HEK293 (cell line): Measurements from ENCODE around the gene NCLN.
A peak's percentile ranks its signal among the peaks of the same experiment; 100 is the strongest.

Experiments used
- CTCF ChIA-PET: fragments of 350-600 bp; formaldehyde crosslinking; extraction: SDS; loops from one replicate; lab custom pipeline; 2021; ENCODE audit warnings: antibody characterized with exemption; lab: Yijun Ruan, JAX
- POLR2A ChIA-PET: fragments of 300-600 bp; formaldehyde crosslinking; extraction: SDS; loops from one replicate; lab custom pipeline; 2020; ENCODE audit warnings: antibody characterized with exemption, inconsistent platforms; lab: Yijun Ruan, JAX
- H3K27ac ChIP-seq: fragments of 200-500 bp; sonication (Bioruptor generic); 2 replicates; pipeline ENCODE4 v1.5.1; 2014; ENCODE audit warnings: low read depth, low read length, control low read depth, inconsistent platforms; ENCODE audit errors: extremely low read depth
- H3K36me3 ChIP-seq, 2 experiments: fragments of 200-500 bp in 1 of 2; sonication (Bioruptor generic) in 1 of 2; 1 replicate in 1 of 2; 2 replicates in 1 of 2; pipeline ENCODE4 v1.5.1; 2014 to 2017; ENCODE audit warnings: inconsistent platforms in 2 of 2, low read length in 2 of 2; ENCODE audit not compliant: control insufficient read depth in 2 of 2, insufficient read depth in 1 of 2
- H3K4me1 ChIP-seq: fragments of 200-500 bp; sonication (Bioruptor generic); 2 replicates; pipeline ENCODE4 v1.5.1; 2014; ENCODE audit warnings: mild to moderate bottlenecking, low read length, inconsistent platforms; ENCODE audit not compliant: control insufficient read depth, insufficient read depth
- H3K4me3 ChIP-seq: 2 replicates; pipeline ENCODE4 v1.5.1; 2011; ENCODE audit warnings: low read depth, mild to moderate bottlenecking, control low read depth, low read length, moderate library complexity
- H3K9me3 ChIP-seq: fragments of 200-500 bp; sonication (Bioruptor generic); 2 replicates; pipeline ENCODE4 v1.5.1; 2014; ENCODE audit warnings: low read depth, low read length, inconsistent platforms; ENCODE audit not compliant: control insufficient read depth, insufficient read depth
- BCL11B ChIP-seq: fragments of 450-650 bp; formaldehyde crosslinking; IDR thresholded peaks from 2 replicates; pipeline ENCODE4 v1.5.1; 2016; ENCODE audit warnings: low read depth, missing biosample characterization, missing genetic modification characterization
- EGR2 ChIP-seq: fragments of 450-650 bp; formaldehyde crosslinking; IDR thresholded peaks from 2 replicates; pipeline ENCODE4 v1.5.1; 2016; ENCODE audit warnings: low read depth, missing biosample characterization, missing genetic modification characterization
- FEZF1 ChIP-seq: fragments of 450-650 bp; formaldehyde crosslinking; IDR thresholded peaks from 2 replicates; pipeline ENCODE4 v1.5.1; 2016; ENCODE audit warnings: missing biosample characterization, missing genetic modification characterization
- GLI2 ChIP-seq: fragments of 450-650 bp; formaldehyde crosslinking; IDR thresholded peaks from 2 replicates; pipeline ENCODE4; 2017; ENCODE audit warnings: missing biosample characterization, missing genetic modification characterization, low read depth, borderline replicate concordance
- PRDM1 ChIP-seq: fragments of 450-650 bp; formaldehyde crosslinking; IDR thresholded peaks from 2 replicates; pipeline ENCODE4; 2016; ENCODE audit warnings: missing biosample characterization, missing genetic modification characterization
- TRIM28 ChIP-seq: IDR thresholded peaks from 2 replicates; pipeline ENCODE4 v1.6.1; 2011; ENCODE audit warnings: low read length, control low read depth, borderline replicate concordance
- ZBTB17 ChIP-seq: fragments of 450-650 bp; formaldehyde crosslinking; IDR thresholded peaks from 2 replicates; pipeline ENCODE4 v1.5.1; 2016; ENCODE audit warnings: missing biosample characterization, missing genetic modification characterization
- ZFHX2 ChIP-seq: fragments of 450-650 bp; formaldehyde crosslinking; conservative IDR thresholded peaks from 2 replicates; pipeline ENCODE4 v1.5.1; 2016; ENCODE audit warnings: missing biosample characterization, missing genetic modification characterization
- ZNF133 ChIP-seq: fragments of 450-650 bp; formaldehyde crosslinking; IDR thresholded peaks from 2 replicates; pipeline ENCODE4 v1.5.1; 2016; ENCODE audit warnings: missing biosample characterization, missing genetic modification characterization
- ZNF221 ChIP-seq: fragments of 450-650 bp; formaldehyde crosslinking; IDR thresholded peaks from 2 replicates; pipeline ENCODE4 v1.5.1; 2017; ENCODE audit warnings: missing biosample characterization, missing genetic modification characterization, borderline replicate concordance
- ZNF223 ChIP-seq: fragments of 450-650 bp; formaldehyde crosslinking; IDR thresholded peaks from 2 replicates; pipeline ENCODE4 v1.5.1; 2016; ENCODE audit warnings: missing biosample characterization, missing genetic modification characterization
- ZNF239 ChIP-seq: fragments of 450-650 bp; formaldehyde crosslinking; IDR thresholded peaks from 2 replicates; pipeline ENCODE4 v1.5.1; 2016; ENCODE audit warnings: missing biosample characterization, missing genetic modification characterization
- ZNF341 ChIP-seq: fragments of 450-650 bp; formaldehyde crosslinking; IDR thresholded peaks from 2 replicates; pipeline ENCODE4; 2016; ENCODE audit warnings: low read depth, missing biosample characterization, missing genetic modification characterization
- ZNF366 ChIP-seq: fragments of 450-650 bp; formaldehyde crosslinking; conservative IDR thresholded peaks from 2 replicates; pipeline ENCODE4 v1.5.1; 2016; ENCODE audit warnings: missing biosample characterization, missing genetic modification characterization
- ZNF510 ChIP-seq: fragments of 450-650 bp; formaldehyde crosslinking; IDR thresholded peaks from 2 replicates; pipeline ENCODE4 v1.5.1; 2018; ENCODE audit warnings: mild to moderate bottlenecking, missing genetic modification characterization, missing biosample characterization; ENCODE audit not compliant: insufficient replicate concordance
- ZNF600 ChIP-seq: fragments of 450-650 bp; formaldehyde crosslinking; IDR thresholded peaks from 2 replicates; pipeline ENCODE4 v1.5.1; 2016; ENCODE audit warnings: missing biosample characterization, missing genetic modification characterization
- ZNF623 ChIP-seq: fragments of 450-650 bp; formaldehyde crosslinking; IDR thresholded peaks from 2 replicates; pipeline ENCODE4 v1.5.1; 2016; ENCODE audit warnings: missing biosample characterization, missing genetic modification characterization
- ZSCAN16 ChIP-seq: fragments of 450-650 bp; formaldehyde crosslinking; IDR thresholded peaks from 2 replicates; pipeline ENCODE4 v1.5.1; 2016; ENCODE audit warnings: missing biosample characterization, missing genetic modification characterization
- ZXDB ChIP-seq: fragments of 450-650 bp; formaldehyde crosslinking; IDR thresholded peaks from 2 replicates; pipeline ENCODE4 v1.5.1; 2016; ENCODE audit warnings: missing biosample characterization, missing genetic modification characterization
- TF ChIP-seq, protein P1 (sequence below): fragments of 450-650 bp; formaldehyde crosslinking; IDR thresholded peaks from 2 replicates; pipeline ENCODE4 v1.5.1; 2016; ENCODE audit warnings: missing biosample characterization, missing genetic modification characterization
- TF ChIP-seq, protein P2 (sequence below): fragments of 450-650 bp; IDR thresholded peaks from 2 replicates; pipeline ENCODE4 v1.5.1; 2018; ENCODE audit warnings: missing biosample characterization, mild to moderate bottlenecking, missing genetic modification characterization
- TF ChIP-seq, protein P3 (sequence below): fragments of 450-650 bp; formaldehyde crosslinking; IDR thresholded peaks from 2 replicates; pipeline ENCODE4 v1.5.1; 2016; ENCODE audit warnings: missing biosample characterization, missing genetic modification characterization

The NCLN gene

DNA sequence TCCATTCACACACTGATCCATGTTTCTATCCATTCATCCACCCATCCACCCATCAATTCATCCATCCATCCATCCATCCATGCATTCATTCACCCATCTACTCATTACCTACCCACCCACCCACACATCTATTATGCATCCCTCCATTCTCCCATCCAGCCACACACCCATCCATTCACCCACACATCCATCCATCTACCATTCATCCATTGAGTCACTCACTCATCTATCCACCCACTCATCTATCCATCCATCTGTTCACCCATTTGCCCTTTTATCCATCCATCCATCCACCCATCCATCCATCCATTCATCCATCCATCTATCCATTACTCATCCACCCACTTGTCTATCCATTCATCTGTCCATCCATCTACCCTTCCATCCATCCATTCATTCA lies 68.8 kb downstream of the NCLN start:
- Histone ChIP-seq H3K36me3 (no peaks in the 10 kb centered on the region), H3K4me3 (no peak overlapping the region), H3K4me1 (no peaks in the 10 kb centered on the region), H3K27ac (no peak overlapping the region), H3K9me3 (no peaks in the 10 kb centered on the region)
- TF ChIP-seq, protein P1, sequence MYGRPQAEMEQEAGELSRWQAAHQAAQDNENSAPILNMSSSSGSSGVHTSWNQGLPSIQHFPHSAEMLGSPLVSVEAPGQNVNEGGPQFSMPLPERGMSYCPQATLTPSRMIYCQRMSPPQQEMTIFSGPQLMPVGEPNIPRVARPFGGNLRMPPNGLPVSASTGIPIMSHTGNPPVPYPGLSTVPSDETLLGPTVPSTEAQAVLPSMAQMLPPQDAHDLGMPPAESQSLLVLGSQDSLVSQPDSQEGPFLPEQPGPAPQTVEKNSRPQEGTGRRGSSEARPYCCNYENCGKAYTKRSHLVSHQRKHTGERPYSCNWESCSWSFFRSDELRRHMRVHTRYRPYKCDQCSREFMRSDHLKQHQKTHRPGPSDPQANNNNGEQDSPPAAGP: no peak
- TF ChIP-seq, protein P2, sequence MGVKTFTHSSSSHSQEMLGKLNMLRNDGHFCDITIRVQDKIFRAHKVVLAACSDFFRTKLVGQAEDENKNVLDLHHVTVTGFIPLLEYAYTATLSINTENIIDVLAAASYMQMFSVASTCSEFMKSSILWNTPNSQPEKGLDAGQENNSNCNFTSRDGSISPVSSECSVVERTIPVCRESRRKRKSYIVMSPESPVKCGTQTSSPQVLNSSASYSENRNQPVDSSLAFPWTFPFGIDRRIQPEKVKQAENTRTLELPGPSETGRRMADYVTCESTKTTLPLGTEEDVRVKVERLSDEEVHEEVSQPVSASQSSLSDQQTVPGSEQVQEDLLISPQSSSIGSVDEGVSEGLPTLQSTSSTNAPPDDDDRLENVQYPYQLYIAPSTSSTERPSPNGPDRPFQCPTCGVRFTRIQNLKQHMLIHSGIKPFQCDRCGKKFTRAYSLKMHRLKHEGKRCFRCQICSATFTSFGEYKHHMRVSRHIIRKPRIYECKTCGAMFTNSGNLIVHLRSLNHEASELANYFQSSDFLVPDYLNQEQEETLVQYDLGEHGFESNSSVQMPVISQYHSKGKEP: no peak
- TF ChIP-seq ZNF133 (no peak), ZNF341 (tag by site-specific recombination) (no peak), PRDM1 (tag by site-specific recombination) (no peak), EGR2 (tag by site-specific recombination) (peak; percentile 91), FEZF1 (no peak), TRIM28 (no peak), ZNF366 (tag by site-specific recombination) (peak; percentile 98), ZBTB17 (tag by site-specific recombination) (peak; percentile 83), ZNF223 (tag by site-specific recombination) (no peak), GLI2 (tag by site-specific recombination) (no peak), ZFHX2 (tag by site-specific recombination) (peak; percentile 70; the same call in 1 of the 2 replicates), ZNF239 (tag by site-specific recombination) (no peak), ZNF221 (no peak), ZNF510 (no peak)
- CTCF ChIA-PET: interaction anchor here (2.5 kb wide), 1 partner anchor 21 kb away, joined by 19 read pairs; no protein-coding TSS in a partner anchor
- POLR2A ChIA-PET: no interaction called here

DNA sequence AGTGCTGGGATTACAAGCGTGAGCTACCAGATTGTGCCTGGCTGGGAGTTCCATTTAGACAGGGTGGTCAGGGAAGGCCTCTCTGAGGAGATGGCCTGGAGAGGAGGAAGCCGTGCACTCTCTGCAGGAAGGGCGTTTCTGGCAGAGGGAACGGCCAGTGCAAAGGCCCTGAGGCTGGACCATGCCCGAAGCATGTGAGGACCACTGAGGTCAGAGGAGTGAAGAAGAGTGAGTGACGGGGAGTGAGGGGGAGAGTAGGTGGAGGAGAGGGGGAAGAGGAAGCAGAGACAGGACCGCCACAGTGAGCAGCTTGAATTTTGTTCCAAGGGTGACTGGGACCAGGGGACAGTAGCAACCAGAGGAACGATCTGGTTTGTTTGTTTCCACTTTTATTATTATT lies 71.3 kb downstream of the NCLN start:
- Histone ChIP-seq H3K4me3 (no peak overlapping the region), H3K9me3 (no peaks in the 10 kb centered on the region), H3K27ac (no peak overlapping the region), H3K4me1 (no peaks in the 10 kb centered on the region), H3K36me3 (no peaks in the 10 kb centered on the region)
- peak; percentile 93 for TF ChIP-seq ZNF623 (tag by site-specific recombination)
- TF ChIP-seq ZNF600 (tag by site-specific recombination): no peak
- TF ChIP-seq ZXDB (tag by site-specific recombination): no peak
- no peak for TF ChIP-seq BCL11B (tag by site-specific recombination)
- TF ChIP-seq, protein P3, sequence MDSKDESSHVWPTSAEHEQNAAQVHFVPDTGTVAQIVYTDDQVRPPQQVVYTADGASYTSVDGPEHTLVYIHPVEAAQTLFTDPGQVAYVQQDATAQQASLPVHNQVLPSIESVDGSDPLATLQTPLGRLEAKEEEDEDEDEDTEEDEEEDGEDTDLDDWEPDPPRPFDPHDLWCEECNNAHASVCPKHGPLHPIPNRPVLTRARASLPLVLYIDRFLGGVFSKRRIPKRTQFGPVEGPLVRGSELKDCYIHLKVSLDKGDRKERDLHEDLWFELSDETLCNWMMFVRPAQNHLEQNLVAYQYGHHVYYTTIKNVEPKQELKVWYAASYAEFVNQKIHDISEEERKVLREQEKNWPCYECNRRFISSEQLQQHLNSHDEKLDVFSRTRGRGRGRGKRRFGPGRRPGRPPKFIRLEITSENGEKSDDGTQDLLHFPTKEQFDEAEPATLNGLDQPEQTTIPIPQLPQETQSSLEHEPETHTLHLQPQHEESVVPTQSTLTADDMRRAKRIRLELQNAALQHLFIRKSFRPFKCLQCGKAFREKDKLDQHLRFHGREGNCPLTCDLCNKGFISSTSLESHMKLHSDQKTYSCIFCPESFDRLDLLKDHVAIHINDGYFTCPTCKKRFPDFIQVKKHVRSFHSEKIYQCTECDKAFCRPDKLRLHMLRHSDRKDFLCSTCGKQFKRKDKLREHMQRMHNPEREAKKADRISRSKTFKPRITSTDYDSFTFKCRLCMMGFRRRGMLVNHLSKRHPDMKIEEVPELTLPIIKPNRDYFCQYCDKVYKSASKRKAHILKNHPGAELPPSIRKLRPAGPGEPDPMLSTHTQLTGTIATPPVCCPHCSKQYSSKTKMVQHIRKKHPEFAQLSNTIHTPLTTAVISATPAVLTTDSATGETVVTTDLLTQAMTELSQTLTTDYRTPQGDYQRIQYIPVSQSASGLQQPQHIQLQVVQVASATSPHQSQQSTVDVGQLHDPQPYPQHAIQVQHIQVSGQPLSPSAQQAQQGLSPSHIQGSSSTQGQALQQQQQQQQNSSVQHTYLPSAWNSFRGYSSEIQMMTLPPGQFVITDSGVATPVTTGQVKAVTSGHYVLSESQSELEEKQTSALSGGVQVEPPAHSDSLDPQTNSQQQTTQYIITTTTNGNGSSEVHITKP (tag by site-specific recombination): no peak
- no peak for TF ChIP-seq ZSCAN16 (tag by site-specific recombination)
- CTCF ChIA-PET: no interaction called here
- POLR2A ChIA-PET: interaction anchor here (0.6 kb wide), 1 partner anchor 476 kb away, joined by 3 read pairs; no protein-coding TSS in a partner anchor
